Measurements from ENCODE around the gene HOXD1.

DNA sequence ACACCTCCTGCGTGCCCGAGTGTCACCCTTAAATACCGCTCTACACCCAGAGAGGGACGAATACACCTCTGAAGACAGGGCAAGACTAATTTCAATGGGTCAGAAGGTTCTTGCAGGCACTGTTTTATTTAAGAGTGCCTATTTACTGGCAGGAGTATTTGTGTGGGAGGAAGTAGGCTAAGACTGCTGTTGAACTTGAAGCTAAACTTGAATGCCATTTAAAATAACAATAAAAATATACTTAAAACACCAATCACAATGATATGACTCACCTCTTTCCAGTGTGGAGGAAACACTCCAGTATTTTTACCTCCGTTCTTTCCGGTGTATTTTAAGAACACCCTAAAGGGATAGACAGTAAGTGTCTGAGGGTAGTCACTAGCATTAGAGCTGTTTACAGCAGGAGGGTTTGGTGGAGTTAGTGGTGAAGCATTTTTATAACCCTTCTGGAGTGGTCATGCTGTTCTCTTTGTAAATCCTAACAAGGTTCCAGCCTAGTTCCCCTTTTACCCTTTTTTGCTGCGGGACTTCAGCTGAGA lies 9.6 kb upstream of the HOXD1 start:
- TF ChIP-seq EZH2phosphoT487 (IDR thresholded peaks at IDR 0.05; ENCODE audit: borderline replicate concordance, low read depth) = no peak
- TF ChIP-seq YY1 (IDR thresholded peaks at IDR 0.05; ENCODE audit: low read depth) = no peak
- no peak for TF ChIP-seq CHD2 (IDR thresholded peaks at IDR 0.05; ENCODE audit: low read length, partially characterized antibody)
- TF ChIP-seq, protein P1, sequence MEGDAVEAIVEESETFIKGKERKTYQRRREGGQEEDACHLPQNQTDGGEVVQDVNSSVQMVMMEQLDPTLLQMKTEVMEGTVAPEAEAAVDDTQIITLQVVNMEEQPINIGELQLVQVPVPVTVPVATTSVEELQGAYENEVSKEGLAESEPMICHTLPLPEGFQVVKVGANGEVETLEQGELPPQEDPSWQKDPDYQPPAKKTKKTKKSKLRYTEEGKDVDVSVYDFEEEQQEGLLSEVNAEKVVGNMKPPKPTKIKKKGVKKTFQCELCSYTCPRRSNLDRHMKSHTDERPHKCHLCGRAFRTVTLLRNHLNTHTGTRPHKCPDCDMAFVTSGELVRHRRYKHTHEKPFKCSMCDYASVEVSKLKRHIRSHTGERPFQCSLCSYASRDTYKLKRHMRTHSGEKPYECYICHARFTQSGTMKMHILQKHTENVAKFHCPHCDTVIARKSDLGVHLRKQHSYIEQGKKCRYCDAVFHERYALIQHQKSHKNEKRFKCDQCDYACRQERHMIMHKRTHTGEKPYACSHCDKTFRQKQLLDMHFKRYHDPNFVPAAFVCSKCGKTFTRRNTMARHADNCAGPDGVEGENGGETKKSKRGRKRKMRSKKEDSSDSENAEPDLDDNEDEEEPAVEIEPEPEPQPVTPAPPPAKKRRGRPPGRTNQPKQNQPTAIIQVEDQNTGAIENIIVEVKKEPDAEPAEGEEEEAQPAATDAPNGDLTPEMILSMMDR (IDR thresholded peaks at IDR 0.05) = no peak
- no peak for TF ChIP-seq RXRA (IDR thresholded peaks at IDR 0.05; ENCODE audit: borderline replicate concordance, low read depth)
- no peak for TF ChIP-seq GABPA (IDR thresholded peaks at IDR 0.05; ENCODE audit: low read depth)
- TF ChIP-seq SMC3 (IDR thresholded peaks at IDR 0.05; ENCODE audit: low read depth, low read length) = no peak
- no peak for TF ChIP-seq NRF1 (IDR thresholded peaks at IDR 0.05; ENCODE audit: low read depth, low read length)

All from SK-N-SH (cell line).